Measurements from ENCODE around the gene AQP7. TPM values are rescaled to one million over a fixed set of nuclear protein-coding genes. Genes with fewer than 3 reads are reported as not detected.
"Not testable (repeated sequence)": the region's sequence is repeated elsewhere in the genome, so short reads cannot be mapped to it uniquely, and the experiment has no call there.

Gene AQP7
- total and polyA plus RNA-seq, 2 donors (not counting 1 experiment from before 2014, with no cell fraction given): not detected

- no peak overlapping the region for H3K4me3 ChIP-seq (ENCODE audit: control extremely low read depth in 1 of 5, extremely low read depth in 1 of 5, insufficient read depth in 1 of 5, low read depth in 2 of 5, low read length in 4 of 5)
- intact Hi-C loops (cut with micrococcal nuclease): no loop called here
- H3K4me1 ChIP-seq (ENCODE audit: control insufficient read depth in 2 of 2, insufficient read depth in 2 of 2, low read length in 2 of 2): no peaks in the 10 kb centered on the region
- ChIA-PET CTCF (no interaction called here), POLR2A (no interaction called here)
- H3K36me3 ChIP-seq (replicated peaks in 1 of 2; ENCODE audit: control extremely low read depth in 1 of 2, control insufficient read depth in 1 of 2, extremely low read depth in 1 of 2, insufficient read depth in 2 of 2, low read length in 1 of 2): no peaks in the 10 kb centered on the region
- H4K20me1 ChIP-seq (ENCODE audit: control insufficient read depth, insufficient read depth, low read length, poor library complexity, severe bottlenecking): no peaks in the 10 kb centered on the region
- DNase-seq (no peak), ATAC-seq (ENCODE audit: low read depth) (no peak)
- H3K9me3 ChIP-seq (ENCODE audit: control extremely low read depth in 1 of 3, control insufficient read depth in 2 of 3, insufficient read depth in 1 of 3, low read length in 2 of 3): no peaks in the 10 kb centered on the region
- no peaks in the 10 kb centered on the region for H3K79me2 ChIP-seq (ENCODE audit: control insufficient read depth, insufficient read depth, low read length)
- Mint-ChIP-seq H3K27me3 (peaks cover 11% of the 10 kb centered on the region), H3K27ac (no peak overlapping the region), H3K4me1 (no peaks in the 10 kb centered on the region), H3K4me3 (no peak overlapping the region), H3K9me3 (ENCODE audit: insufficient read depth) (no peaks in the 10 kb centered on the region)
- H3K4me2 ChIP-seq (replicated peaks; ENCODE audit: low read depth, low read length, poor library complexity, severe bottlenecking): no peak overlapping the region
- H3K9ac ChIP-seq (ENCODE audit: low read length): no peak overlapping the region
- H3K27me3 ChIP-seq (replicated peaks in 1 of 4; ENCODE audit: control extremely low read depth in 1 of 4, control insufficient read depth in 3 of 4, insufficient read depth in 4 of 4, low read length in 3 of 4): no peaks in the 10 kb centered on the region
- WGBS (ENCODE audit: insufficient coverage): 77% methylated on average over 8 of the region's 11 CpGs
- TF ChIP-seq CTCF (IDR thresholded peaks at IDR 0.05) (no peak), EZH2 (IDR thresholded peaks at IDR 0.05; ENCODE audit: borderline replicate concordance, insufficient read depth, low read depth, low read length, poor library complexity, severe bottlenecking) (no peak)
- H3K27ac ChIP-seq (ENCODE audit: low read length in 2 of 2): no peak overlapping the region
- H2AFZ ChIP-seq (ENCODE audit: insufficient read depth, low read depth, low read length, poor library complexity, severe bottlenecking): no peak overlapping the region
Observed at GRCh38 chr9:33393581-33393980, 8.8 kb downstream of the AQP7 start.

- H3K4me2 ChIP-seq (replicated peaks; ENCODE audit: low read depth, low read length, poor library complexity, severe bottlenecking); H3K4me3 Mint-ChIP-seq; H3K9ac ChIP-seq (ENCODE audit: low read length); H3K9me3 ChIP-seq (ENCODE audit: control extremely low read depth in 1 of 3, control insufficient read depth in 2 of 3, insufficient read depth in 1 of 3, low read length in 2 of 3); H4K20me1 ChIP-seq (ENCODE audit: control insufficient read depth, insufficient read depth, low read length, poor library complexity, severe bottlenecking); H3K4me1 Mint-ChIP-seq; H3K4me3 ChIP-seq (ENCODE audit: control extremely low read depth in 1 of 5, extremely low read depth in 1 of 5, insufficient read depth in 1 of 5, low read depth in 2 of 5, low read length in 4 of 5); H3K4me1 ChIP-seq (ENCODE audit: control insufficient read depth in 2 of 2, insufficient read depth in 2 of 2, low read length in 2 of 2); POLR2A ChIA-PET; H3K36me3 ChIP-seq (replicated peaks in 1 of 2; ENCODE audit: control extremely low read depth in 1 of 2, control insufficient read depth in 1 of 2, extremely low read depth in 1 of 2, insufficient read depth in 2 of 2, low read length in 1 of 2); DNase-seq; H3K27ac ChIP-seq (ENCODE audit: low read length in 2 of 2); H2AFZ ChIP-seq (ENCODE audit: insufficient read depth, low read depth, low read length, poor library complexity, severe bottlenecking); H3K27me3 ChIP-seq (replicated peaks in 1 of 4; ENCODE audit: control extremely low read depth in 1 of 4, control insufficient read depth in 3 of 4, insufficient read depth in 4 of 4, low read length in 3 of 4); H3K9me3 Mint-ChIP-seq (ENCODE audit: insufficient read depth); ATAC-seq (ENCODE audit: low read depth); H3K27ac Mint-ChIP-seq; H3K79me2 ChIP-seq (ENCODE audit: control insufficient read depth, insufficient read depth, low read length); intact Hi-C loops (cut with micrococcal nuclease): not testable (repeated sequence)
- H3K27me3 Mint-ChIP-seq: peaks cover 17% of the 10 kb centered on the region
- 69% methylated on average over 3 of the region's 7 CpGs for WGBS (ENCODE audit: insufficient coverage)
- CTCF ChIA-PET: interaction anchor here (0.6 kb wide), 1 partner anchor 18 kb away, joined by 3 read pairs; no protein-coding TSS in a partner anchor
Observed at GRCh38 chr9:33392591-33393021, 9.8 kb downstream of the AQP7 start.

- H3K4me3 Mint-ChIP-seq; H3K4me1 Mint-ChIP-seq; H3K79me2 ChIP-seq (ENCODE audit: control insufficient read depth, insufficient read depth, low read length); intact Hi-C loops (cut with micrococcal nuclease); H3K27me3 ChIP-seq (replicated peaks in 1 of 4; ENCODE audit: control extremely low read depth in 1 of 4, control insufficient read depth in 3 of 4, insufficient read depth in 4 of 4, low read length in 3 of 4); H3K9me3 Mint-ChIP-seq (ENCODE audit: insufficient read depth); ATAC-seq (ENCODE audit: low read depth); H3K9me3 ChIP-seq (ENCODE audit: control extremely low read depth in 1 of 3, control insufficient read depth in 2 of 3, insufficient read depth in 1 of 3, low read length in 2 of 3); DNase-seq; H4K20me1 ChIP-seq (ENCODE audit: control insufficient read depth, insufficient read depth, low read length, poor library complexity, severe bottlenecking); H3K36me3 ChIP-seq (replicated peaks in 1 of 2; ENCODE audit: control extremely low read depth in 1 of 2, control insufficient read depth in 1 of 2, extremely low read depth in 1 of 2, insufficient read depth in 2 of 2, low read length in 1 of 2); H3K4me1 ChIP-seq (ENCODE audit: control insufficient read depth in 2 of 2, insufficient read depth in 2 of 2, low read length in 2 of 2); H3K27ac ChIP-seq (ENCODE audit: low read length in 2 of 2); POLR2A ChIA-PET; H2AFZ ChIP-seq (ENCODE audit: insufficient read depth, low read depth, low read length, poor library complexity, severe bottlenecking); H3K9ac ChIP-seq (ENCODE audit: low read length); H3K4me3 ChIP-seq (ENCODE audit: control extremely low read depth in 1 of 5, extremely low read depth in 1 of 5, insufficient read depth in 1 of 5, low read depth in 2 of 5, low read length in 4 of 5); H3K27ac Mint-ChIP-seq; CTCF ChIA-PET; H3K4me2 ChIP-seq (replicated peaks; ENCODE audit: low read depth, low read length, poor library complexity, severe bottlenecking): not testable (repeated sequence)
- peaks cover 17% of the 10 kb centered on the region for H3K27me3 Mint-ChIP-seq
- 92% methylated on average over 2 of the region's 9 CpGs for WGBS (ENCODE audit: insufficient coverage)
Observed at GRCh38 chr9:33391111-33391771, 11.1 kb downstream of the AQP7 start.

Measured in B cell (primary cell).